ENCODE data around the gene LDB2. TPM values are rescaled to one million over a fixed set of nuclear protein-coding genes. Genes with fewer than 3 reads are reported as not detected.

The LDB2 gene
- total RNA-seq, 1 experiment from 2014 or later: not detected

- no TSS peak for BruUV-seq (replicated peaks)
- Mint-ChIP-seq H3K27me3 (ENCODE audit: unreplicated experiment) (no peaks in the 10 kb centered on the region), H3K4me1 (ENCODE audit: low read depth, unreplicated experiment) (no peaks in the 10 kb centered on the region), H3K4me3 (ENCODE audit: low read depth, unreplicated experiment) (no peak overlapping the region), H3K27ac (ENCODE audit: unreplicated experiment) (no peak overlapping the region), H3K36me3 (ENCODE audit: insufficient read depth, unreplicated experiment) (no peaks in the 10 kb centered on the region), H3K9me3 (ENCODE audit: low read depth, unreplicated experiment) (no peaks in the 10 kb centered on the region)
- no peak for TF ChIP-seq CTCF (IDR thresholded peaks at IDR 0.05; ENCODE audit: unreplicated experiment)
- no peak for DNase-seq
- intact Hi-C loops (cut with micrococcal nuclease; ENCODE audit: unreplicated experiment): no loop called here
- CTCF ChIA-PET: no interaction called here
These were observed 360.5 kb downstream of the LDB2 start for GRCh38 chr4:16537926-16538325.

GRCh38 chr4:16532240-16532970 lies 366.0 kb downstream of the LDB2 start:
- no TSS peak for BruUV-seq (replicated peaks)
- Mint-ChIP-seq H3K4me3 (ENCODE audit: low read depth, unreplicated experiment) (no peak overlapping the region), H3K27ac (ENCODE audit: unreplicated experiment) (no peak overlapping the region), H3K27me3 (ENCODE audit: unreplicated experiment) (peaks cover 19% of the 10 kb centered on the region), H3K36me3 (ENCODE audit: insufficient read depth, unreplicated experiment) (no peaks in the 10 kb centered on the region), H3K4me1 (ENCODE audit: low read depth, unreplicated experiment) (no peaks in the 10 kb centered on the region), H3K9me3 (ENCODE audit: low read depth, unreplicated experiment) (no peaks in the 10 kb centered on the region)
- CTCF ChIA-PET: no interaction called here
- TF ChIP-seq CTCF (IDR thresholded peaks at IDR 0.05; ENCODE audit: unreplicated experiment): no peak
- intact Hi-C loops (cut with micrococcal nuclease; ENCODE audit: unreplicated experiment): no loop called here
- DNase-seq: no peak

GRCh38 chr4:16530688-16531635 lies 367.5 kb downstream of the LDB2 start:
- Mint-ChIP-seq H3K9me3 (ENCODE audit: low read depth, unreplicated experiment) (no peaks in the 10 kb centered on the region), H3K36me3 (ENCODE audit: insufficient read depth, unreplicated experiment) (no peaks in the 10 kb centered on the region), H3K27ac (ENCODE audit: unreplicated experiment) (no peak overlapping the region), H3K4me1 (ENCODE audit: low read depth, unreplicated experiment) (no peaks in the 10 kb centered on the region), H3K27me3 (ENCODE audit: unreplicated experiment) (peaks cover 34% of the 10 kb centered on the region), H3K4me3 (ENCODE audit: low read depth, unreplicated experiment) (no peak overlapping the region)
- CTCF ChIA-PET: no interaction called here
- intact Hi-C loops (cut with micrococcal nuclease; ENCODE audit: unreplicated experiment): no loop called here
- no TSS peak for BruUV-seq (replicated peaks)
- TF ChIP-seq CTCF (IDR thresholded peaks at IDR 0.05; ENCODE audit: unreplicated experiment): no peak
- no peak for DNase-seq

GRCh38 chr4:16524911-16525554 lies 373.4 kb downstream of the LDB2 start:
- Mint-ChIP-seq H3K4me1 (ENCODE audit: low read depth, unreplicated experiment) (no peaks in the 10 kb centered on the region), H3K36me3 (ENCODE audit: insufficient read depth, unreplicated experiment) (no peaks in the 10 kb centered on the region), H3K9me3 (ENCODE audit: low read depth, unreplicated experiment) (no peaks in the 10 kb centered on the region), H3K27me3 (ENCODE audit: unreplicated experiment) (peaks cover 70% of the 10 kb centered on the region), H3K27ac (ENCODE audit: unreplicated experiment) (no peak overlapping the region), H3K4me3 (ENCODE audit: low read depth, unreplicated experiment) (no peak overlapping the region)
- BruUV-seq (replicated peaks): no TSS peak
- intact Hi-C loops (cut with micrococcal nuclease; ENCODE audit: unreplicated experiment): no loop called here
- CTCF ChIA-PET: no interaction called here
- DNase-seq: no peak
- TF ChIP-seq CTCF (IDR thresholded peaks at IDR 0.05; ENCODE audit: unreplicated experiment): no peak

All from Calu3 (cell line).